Measurements from ENCODE around the gene VEPH1.

Gene VEPH1

DNA sequence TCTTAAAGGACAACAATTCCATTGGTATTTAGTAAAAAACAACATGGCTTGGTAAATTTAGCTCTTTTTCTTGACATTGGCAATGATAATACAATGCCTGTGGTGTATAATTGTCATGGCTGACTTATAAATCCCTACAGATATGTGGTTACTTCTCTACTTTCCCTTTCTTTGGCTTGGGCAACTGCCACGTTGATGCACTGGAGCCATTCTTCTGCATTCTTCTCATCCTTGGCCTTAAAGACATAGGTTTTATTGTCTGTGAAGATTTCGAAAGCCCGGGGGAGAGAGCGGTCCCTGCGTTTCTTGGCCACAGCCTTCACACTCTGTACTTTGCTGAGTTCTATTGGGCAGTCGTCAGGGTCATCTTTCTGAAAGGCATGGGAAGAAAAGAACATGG is 242.2 kb downstream of the VEPH1 start:
- H3K27me3 Mint-ChIP-seq, result no peaks in the 10 kb centered on the region
- H3K9me3 Mint-ChIP-seq, result no peaks in the 10 kb centered on the region
- DNase-seq (ENCODE audit: low spot score in 2 of 2) (no peak), ATAC-seq (replicated peaks; ENCODE audit: extremely low read depth, poor library complexity, severe bottlenecking) (no peak)
- H3K36me3 Mint-ChIP-seq (ENCODE audit: insufficient read depth), result no peaks in the 10 kb centered on the region
- H3K27ac Mint-ChIP-seq (ENCODE audit: low read depth), result no peak overlapping the region
- no peaks in the 10 kb centered on the region for H3K4me1 Mint-ChIP-seq
- H3K4me3 Mint-ChIP-seq, result no peak overlapping the region

GRCh38 chr3:157259825-157260224 is 243.4 kb downstream of the VEPH1 start:
- Mint-ChIP-seq H3K4me1 (no peaks in the 10 kb centered on the region), H3K27me3 (no peaks in the 10 kb centered on the region), H3K27ac (ENCODE audit: low read depth) (no peak overlapping the region), H3K4me3 (no peak overlapping the region), H3K9me3 (no peaks in the 10 kb centered on the region), H3K36me3 (ENCODE audit: insufficient read depth) (no peaks in the 10 kb centered on the region)
- ATAC-seq (replicated peaks; ENCODE audit: extremely low read depth, poor library complexity, severe bottlenecking), result no peak
- DNase-seq (ENCODE audit: low spot score in 2 of 2), result no peak

- no peak overlapping the region for H3K27ac Mint-ChIP-seq (ENCODE audit: low read depth)
- no peaks in the 10 kb centered on the region for H3K4me1 Mint-ChIP-seq
- no peaks in the 10 kb centered on the region for H3K9me3 Mint-ChIP-seq
- H3K4me3 Mint-ChIP-seq, result no peak overlapping the region
- H3K27me3 Mint-ChIP-seq, result no peaks in the 10 kb centered on the region
- no peak for ATAC-seq (replicated peaks; ENCODE audit: extremely low read depth, poor library complexity, severe bottlenecking)
- no peaks in the 10 kb centered on the region for H3K36me3 Mint-ChIP-seq (ENCODE audit: insufficient read depth)
- DNase-seq (ENCODE audit: low spot score in 2 of 2), result no peak
These were observed 246.1 kb downstream of the VEPH1 start for GRCh38 chr3:157257101-157257500.

GRCh38 chr3:157255797-157256196 is 247.4 kb downstream of the VEPH1 start:
- Mint-ChIP-seq H3K9me3 (no peaks in the 10 kb centered on the region), H3K4me3 (no peak overlapping the region), H3K36me3 (ENCODE audit: insufficient read depth) (no peaks in the 10 kb centered on the region), H3K27ac (ENCODE audit: low read depth) (no peak overlapping the region), H3K27me3 (no peaks in the 10 kb centered on the region), H3K4me1 (no peaks in the 10 kb centered on the region)
- no peak for DNase-seq (ENCODE audit: low spot score in 2 of 2)
- no peak for ATAC-seq (replicated peaks; ENCODE audit: extremely low read depth, poor library complexity, severe bottlenecking)

DNA sequence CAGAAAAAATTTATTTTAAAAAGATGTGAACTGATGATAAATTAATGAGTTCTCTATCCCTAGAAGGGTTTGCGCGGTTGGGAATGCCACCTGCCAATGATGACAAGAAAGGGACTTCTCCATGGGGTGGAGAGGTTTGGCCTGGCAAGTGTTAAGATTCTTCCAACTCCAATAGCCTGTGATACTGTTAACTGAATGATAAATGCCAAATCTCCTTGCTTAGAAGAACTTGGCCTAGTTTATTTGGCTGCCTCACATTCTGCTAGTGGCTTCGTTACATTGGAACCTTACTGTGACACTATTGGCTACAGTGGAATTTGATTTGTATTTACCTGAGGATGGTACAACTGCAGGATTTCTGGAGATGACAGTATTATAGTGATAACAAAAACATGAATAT is 251.5 kb downstream of the VEPH1 start:
- Mint-ChIP-seq H3K36me3 (ENCODE audit: insufficient read depth) (no peaks in the 10 kb centered on the region), H3K4me1 (no peaks in the 10 kb centered on the region), H3K9me3 (no peaks in the 10 kb centered on the region), H3K4me3 (no peak overlapping the region), H3K27me3 (no peaks in the 10 kb centered on the region), H3K27ac (ENCODE audit: low read depth) (no peak overlapping the region)
- ATAC-seq (replicated peaks; ENCODE audit: extremely low read depth, poor library complexity, severe bottlenecking) (no peak), DNase-seq (ENCODE audit: low spot score in 2 of 2) (no peak)

GRCh38 chr3:157249606-157250005 is 253.6 kb downstream of the VEPH1 start:
- ATAC-seq (replicated peaks; ENCODE audit: extremely low read depth, poor library complexity, severe bottlenecking) (no peak), DNase-seq (ENCODE audit: low spot score in 2 of 2) (no peak)
- Mint-ChIP-seq H3K27ac (ENCODE audit: low read depth) (no peak overlapping the region), H3K27me3 (no peaks in the 10 kb centered on the region), H3K4me1 (no peaks in the 10 kb centered on the region), H3K36me3 (ENCODE audit: insufficient read depth) (no peaks in the 10 kb centered on the region), H3K4me3 (no peak overlapping the region), H3K9me3 (no peaks in the 10 kb centered on the region)

GRCh38 chr3:157248590-157249422 is 254.4 kb downstream of the VEPH1 start:
- no peak for DNase-seq (ENCODE audit: low spot score in 2 of 2)
- H3K4me3 Mint-ChIP-seq, result no peak overlapping the region
- no peaks in the 10 kb centered on the region for H3K4me1 Mint-ChIP-seq
- H3K27ac Mint-ChIP-seq (ENCODE audit: low read depth), result no peak overlapping the region
- ATAC-seq (replicated peaks; ENCODE audit: extremely low read depth, poor library complexity, severe bottlenecking), result no peak
- no peaks in the 10 kb centered on the region for H3K9me3 Mint-ChIP-seq
- H3K27me3 Mint-ChIP-seq, result no peaks in the 10 kb centered on the region
- H3K36me3 Mint-ChIP-seq (ENCODE audit: insufficient read depth), result no peaks in the 10 kb centered on the region

GRCh38 chr3:157247391-157247790 is 255.8 kb downstream of the VEPH1 start:
- no peaks in the 10 kb centered on the region for H3K27me3 Mint-ChIP-seq
- no peak for DNase-seq (ENCODE audit: low spot score in 2 of 2)
- H3K9me3 Mint-ChIP-seq, result no peaks in the 10 kb centered on the region
- no peak for ATAC-seq (replicated peaks; ENCODE audit: extremely low read depth, poor library complexity, severe bottlenecking)
- no peaks in the 10 kb centered on the region for H3K36me3 Mint-ChIP-seq (ENCODE audit: insufficient read depth)
- no peaks in the 10 kb centered on the region for H3K4me1 Mint-ChIP-seq
- no peak overlapping the region for H3K27ac Mint-ChIP-seq (ENCODE audit: low read depth)
- H3K4me3 Mint-ChIP-seq, result no peak overlapping the region

DNA sequence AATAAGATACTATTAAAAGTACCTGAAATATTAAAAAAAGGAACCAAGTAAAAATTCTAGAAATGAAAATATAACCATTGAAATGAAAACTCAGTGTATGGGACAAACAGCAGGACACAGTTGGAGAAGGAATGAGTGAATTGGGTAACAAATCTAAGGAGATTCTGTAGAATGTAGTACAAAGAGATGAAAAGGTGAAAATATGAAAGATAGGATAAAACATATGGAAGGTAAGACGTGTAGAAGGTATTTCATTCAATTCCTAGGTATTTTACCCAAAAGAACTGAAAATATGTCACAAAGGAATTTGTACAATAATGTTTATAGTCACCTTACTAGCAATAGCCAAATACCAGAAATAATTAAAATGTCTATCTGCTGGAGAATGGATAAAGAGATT is 260.4 kb downstream of the VEPH1 start:
- H3K27ac Mint-ChIP-seq (ENCODE audit: low read depth), result no peak overlapping the region
- H3K4me3 Mint-ChIP-seq, result no peak overlapping the region
- ATAC-seq (replicated peaks; ENCODE audit: extremely low read depth, poor library complexity, severe bottlenecking) (no peak), DNase-seq (ENCODE audit: low spot score in 2 of 2) (no peak)
- no peaks in the 10 kb centered on the region for H3K9me3 Mint-ChIP-seq
- H3K4me1 Mint-ChIP-seq, result peaks cover 7% of the 10 kb centered on the region
- no peaks in the 10 kb centered on the region for H3K36me3 Mint-ChIP-seq (ENCODE audit: insufficient read depth)
- no peaks in the 10 kb centered on the region for H3K27me3 Mint-ChIP-seq

- Mint-ChIP-seq H3K36me3 (ENCODE audit: insufficient read depth) (no peaks in the 10 kb centered on the region), H3K4me1 (peaks cover 7% of the 10 kb centered on the region), H3K27ac (ENCODE audit: low read depth) (no peak overlapping the region), H3K9me3 (no peaks in the 10 kb centered on the region), H3K4me3 (no peak overlapping the region), H3K27me3 (no peaks in the 10 kb centered on the region)
- ATAC-seq (replicated peaks; ENCODE audit: extremely low read depth, poor library complexity, severe bottlenecking) (no peak), DNase-seq (ENCODE audit: low spot score in 2 of 2) (no peak)
These were observed 261.6 kb downstream of the VEPH1 start for GRCh38 chr3:157241599-157241998.

GRCh38 chr3:157240408-157240807 is 262.8 kb downstream of the VEPH1 start:
- no peak overlapping the region for H3K4me3 Mint-ChIP-seq
- H3K36me3 Mint-ChIP-seq (ENCODE audit: insufficient read depth), result no peaks in the 10 kb centered on the region
- no peaks in the 10 kb centered on the region for H3K9me3 Mint-ChIP-seq
- no peak for ATAC-seq (replicated peaks; ENCODE audit: extremely low read depth, poor library complexity, severe bottlenecking)
- H3K27ac Mint-ChIP-seq (ENCODE audit: low read depth), result no peak overlapping the region
- no peaks in the 10 kb centered on the region for H3K27me3 Mint-ChIP-seq
- peaks cover 7% of the 10 kb centered on the region for H3K4me1 Mint-ChIP-seq
- no peak for DNase-seq (ENCODE audit: low spot score in 2 of 2)

- peaks cover 7% of the 10 kb centered on the region for H3K4me1 Mint-ChIP-seq
- ATAC-seq (replicated peaks; ENCODE audit: extremely low read depth, poor library complexity, severe bottlenecking) (peak; percentile 99), DNase-seq (ENCODE audit: low spot score in 2 of 2) (peak; percentile 43 to 50)
- H3K36me3 Mint-ChIP-seq (ENCODE audit: insufficient read depth), result no peaks in the 10 kb centered on the region
- no peak overlapping the region for H3K4me3 Mint-ChIP-seq
- no peaks in the 10 kb centered on the region for H3K9me3 Mint-ChIP-seq
- no peaks in the 10 kb centered on the region for H3K27me3 Mint-ChIP-seq
- H3K27ac Mint-ChIP-seq (ENCODE audit: low read depth), result no peak overlapping the region
These were observed 264.0 kb downstream of the VEPH1 start for GRCh38 chr3:157239082-157239704.

DNA sequence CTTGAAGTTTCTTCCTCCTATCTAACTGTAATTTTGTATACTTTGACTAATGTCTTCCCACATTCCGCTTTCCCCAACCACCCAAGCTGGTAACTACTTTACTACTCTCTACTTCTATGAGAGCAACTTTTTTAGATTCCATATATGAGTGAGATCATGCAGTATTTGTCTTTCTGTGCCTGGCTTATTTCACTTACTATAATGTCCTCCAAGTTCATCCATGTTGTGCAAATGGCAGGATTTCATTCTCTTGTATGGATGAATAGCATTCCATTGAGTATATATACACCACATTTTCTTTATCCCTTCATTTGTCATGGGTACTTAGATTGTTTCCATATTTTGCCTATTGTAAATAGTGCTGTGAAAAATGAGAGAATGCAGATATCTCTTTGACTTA is 264.8 kb downstream of the VEPH1 start:
- Mint-ChIP-seq H3K4me1 (peaks cover 7% of the 10 kb centered on the region), H3K4me3 (no peak overlapping the region), H3K27ac (ENCODE audit: low read depth) (no peak overlapping the region), H3K27me3 (no peaks in the 10 kb centered on the region), H3K9me3 (no peaks in the 10 kb centered on the region), H3K36me3 (ENCODE audit: insufficient read depth) (no peaks in the 10 kb centered on the region)
- ATAC-seq (replicated peaks; ENCODE audit: extremely low read depth, poor library complexity, severe bottlenecking) (no peak), DNase-seq (ENCODE audit: low spot score in 2 of 2) (no peak)

Data from central memory CD8-positive, alpha-beta T cell (primary cell).